HG03135 (cell line): ENCODE data around the gene KIRREL2.

ENCODE experiments used
- ATAC-seq: cut with Tn5 transposase; IDR thresholded peaks from one replicate; pipeline ENCODE4 v1.9.1; 2021; ENCODE audit warnings: mild to moderate bottlenecking, moderate library complexity; ENCODE audit not compliant: unreplicated experiment

KIRREL2 gene

DNA sequence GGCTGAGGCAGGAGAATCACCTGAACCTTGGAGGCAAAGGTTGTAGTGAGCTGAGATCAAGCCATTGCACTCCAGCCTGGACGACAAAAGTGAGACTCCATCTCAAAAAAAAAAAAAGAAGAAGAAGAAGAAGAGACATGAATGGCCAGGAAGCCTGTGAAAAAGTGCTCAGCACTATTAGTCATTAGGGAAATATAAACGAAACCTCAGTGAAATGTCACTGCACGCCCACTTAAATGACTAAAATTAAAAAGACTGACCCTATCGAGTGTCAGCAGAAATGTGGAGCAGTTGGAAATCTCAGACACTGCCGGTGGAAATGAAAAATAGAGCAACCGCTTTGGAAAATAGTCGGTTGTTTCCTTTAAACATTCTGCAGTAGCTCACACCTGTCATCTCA, 56.9 kb downstream of the KIRREL2 start:
- ATAC-seq, result no peak

DNA sequence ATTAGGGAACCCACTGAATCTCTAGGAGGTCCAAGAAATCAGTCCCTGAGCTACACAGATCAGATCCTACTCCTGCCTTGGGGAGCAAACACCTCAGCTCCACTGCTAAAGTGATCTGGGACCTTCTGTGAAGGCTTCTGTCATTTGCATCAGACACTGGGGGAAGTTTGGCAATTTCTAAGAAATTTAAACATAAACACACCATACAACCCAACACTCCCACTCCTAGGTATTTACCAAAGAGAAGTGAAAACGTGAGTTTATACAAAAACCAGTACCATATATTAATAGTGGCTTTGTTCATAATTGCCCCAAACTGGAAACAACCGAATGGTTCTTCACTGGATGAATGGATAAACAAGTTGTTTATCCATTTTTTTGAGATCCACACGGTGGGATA, 58.7 kb downstream of the KIRREL2 start:
- ATAC-seq, result no peak
